HCT116 (cell line): Measurements from ENCODE around the gene TRAF3. TPM values are rescaled to one million over a fixed set of nuclear protein-coding genes. Genes with fewer than 3 reads are reported as not detected.

ENCODE experiments used
- ATAC-seq: fragments of 200-7000 bp; cut with Tn5 transposase; 2 replicates; pipeline ENCODE4 v1.9.1; 2020; ENCODE audit warnings: mild to moderate bottlenecking, moderate library complexity
- BruUV-seq: library from RNA; stranded (reverse); fragments of 400-500 nt; replicated peaks from 2 replicates; lab custom pipeline; 2021; lab: Mats Ljungman, UMichigan
- CTCF ChIA-PET: fragments of 300-600 bp; sonication (Branson Sonifier 250); formaldehyde crosslinking; loops from one replicate; lab custom pipeline; 2021; ENCODE audit warnings: antibody characterized with exemption; lab: Charles Lee
- POLR2A ChIA-PET: fragments of 300-600, 350-600 bp; sonication (Branson Sonifier 250); formaldehyde crosslinking; loops from one replicate; lab custom pipeline; 2021; ENCODE audit warnings: antibody characterized with exemption; lab: Charles Lee
- RAD21 ChIA-PET, 2 experiments: fragments of 300-600 bp; sonication (Branson Sonifier 250); formaldehyde crosslinking; loops; one replicate each; lab custom pipeline; 2023; ENCODE audit warnings: low total read pairs in 2 of 2; ENCODE audit not compliant: uncharacterized antibody in 2 of 2, unreplicated experiment in 2 of 2, low non-redundant PET in 1 of 2; lab: Charles Lee
- DNase-seq: peaks from one replicate; pipeline ENCODE4 v3.0.0-alpha.2; 2010; ENCODE audit warnings: low read depth, low spot score
- H2AFZ ChIP-seq: fragments of 200-600 bp; shearing (Covaris generic), sonication (generic); 2 replicates; pipeline ENCODE4 v1.6.1; 2017; ENCODE audit warnings: low read depth, mixed run types, mixed read lengths, antibody characterized with exemption, low read length; ENCODE audit not compliant: poor library complexity, severe bottlenecking
- H3K27ac ChIP-seq: 2 replicates; pipeline ENCODE4 v1.5.1; 2012; ENCODE audit warnings: low read depth, low read length
- H3K27me3 ChIP-seq: fragments of 200-600 bp; sonication (generic); 2 replicates; pipeline ENCODE4 v1.6.1; 2016; ENCODE audit warnings: mixed run types, low read length, mixed read lengths; ENCODE audit not compliant: insufficient read depth
- H3K36me3 ChIP-seq, 2 experiments: fragments of 200-500 bp in 1 of 2; fragments of 200-600 bp in 1 of 2; sonication (Bioruptor generic) in 1 of 2; sonication (generic) in 1 of 2; 2 replicates each; pipeline versions ENCODE4 v1.5.1 to v1.6.1; 2014 to 2016; ENCODE audit warnings: low read length in 2 of 2, inconsistent platforms in 1 of 2, mixed read lengths in 1 of 2, mixed run types in 1 of 2; ENCODE audit not compliant: insufficient read depth in 2 of 2, control insufficient read depth in 1 of 2
- H3K4me1 ChIP-seq, 2 experiments: fragments of 200-600 bp in 1 of 2; sonication (generic) in 1 of 2; 2 replicates each; pipeline versions ENCODE4 v1.5.1 to v1.6.1; 2012 to 2017; ENCODE audit warnings: low read length in 2 of 2, inconsistent platforms in 1 of 2, mild to moderate bottlenecking in 1 of 2, mixed read lengths in 1 of 2, mixed run types in 1 of 2, moderate library complexity in 1 of 2; ENCODE audit not compliant: insufficient read depth in 2 of 2, control insufficient read depth in 1 of 2
- H3K4me2 ChIP-seq: fragments of 200-600 bp; sonication (generic); 2 replicates; pipeline ENCODE4 v1.6.1; 2017; ENCODE audit warnings: mixed run types, low read length, mixed read lengths
- H3K4me3 ChIP-seq, 2 experiments: fragments of 200-600 bp in 1 of 2; sonication (generic) in 1 of 2; replicated peaks in 1 of 2; 2 replicates each; pipeline ENCODE4 v1.5.1; 2011 to 2016; ENCODE audit warnings: low read length in 2 of 2, control low read depth in 1 of 2, low read depth in 1 of 2, mild to moderate bottlenecking in 1 of 2, mixed read lengths in 1 of 2, mixed run types in 1 of 2
- H3K79me2 ChIP-seq: fragments of 200-600 bp; sonication (generic); 2 replicates; pipeline ENCODE4 v1.6.1; 2017; ENCODE audit warnings: mild to moderate bottlenecking, mixed run types, low read length, moderate library complexity, mixed read lengths; ENCODE audit not compliant: insufficient read depth
- H3K9ac ChIP-seq: fragments of 200-600 bp; sonication (generic); 2 replicates; pipeline ENCODE4 v1.6.1; 2016; ENCODE audit warnings: low read length, mixed read lengths
- H3K9me2 ChIP-seq: fragments of 200-600 bp; sonication (generic), shearing (Covaris generic); 2 replicates; pipeline ENCODE4 v1.6.1; 2017; ENCODE audit warnings: mixed run types, mild to moderate bottlenecking, moderate library complexity; ENCODE audit not compliant: insufficient read depth
- H3K9me3 ChIP-seq, 2 experiments: fragments of 200-500 bp in 1 of 2; fragments of 200-600 bp in 1 of 2; sonication (Bioruptor generic) in 1 of 2; sonication (generic) in 1 of 2; 2 replicates each; pipeline ENCODE4 v1.6.1; 2014 to 2017; ENCODE audit warnings: low read length in 2 of 2, mixed read lengths in 2 of 2, inconsistent platforms in 1 of 2, low read depth in 1 of 2, mild to moderate bottlenecking in 1 of 2, mixed run types in 1 of 2, moderate library complexity in 1 of 2; ENCODE audit not compliant: control insufficient read depth in 1 of 2, insufficient read depth in 1 of 2
- H4K20me1 ChIP-seq: fragments of 200-600 bp; sonication (generic), shearing (Covaris generic); 2 replicates; pipeline ENCODE4 v1.6.1; 2017; ENCODE audit warnings: mixed run types, mild to moderate bottlenecking, moderate library complexity; ENCODE audit not compliant: insufficient read depth
- ATF3 ChIP-seq: IDR thresholded peaks from 2 replicates; pipeline ENCODE4 v1.6.1; 2012
- CTCF ChIP-seq, 3 experiments: fragments of 200-600 bp in 1 of 3; sonication (generic) in 1 of 3; IDR thresholded peaks in 2 of 3; conservative IDR thresholded peaks in 1 of 3; 2 replicates each; pipeline ENCODE4 v1.5.1; 2012 to 2017; ENCODE audit warnings: low read depth in 2 of 3, low read length in 2 of 3, antibody characterized with exemption in 1 of 3, borderline replicate concordance in 1 of 3, control low read depth in 1 of 3, mild to moderate bottlenecking in 1 of 3, mixed read lengths in 1 of 3, mixed run types in 1 of 3, moderate library complexity in 1 of 3; ENCODE audit not compliant: insufficient read depth in 1 of 3
- ELF1 ChIP-seq: IDR thresholded peaks from 2 replicates; pipeline ENCODE4 v1.6.1; 2012; ENCODE audit warnings: low read depth, borderline replicate concordance
- EZH2 ChIP-seq: fragments of 200-600 bp; sonication (generic); IDR thresholded peaks from 2 replicates; pipeline ENCODE4 v1.6.1; 2017; ENCODE audit warnings: antibody characterized with exemption, mixed run types
- EZH2phosphoT487 ChIP-seq: fragments of 200-600 bp; IDR thresholded peaks from 2 replicates; pipeline ENCODE4 v1.6.1; 2018; ENCODE audit warnings: antibody characterized with exemption, borderline replicate concordance
- FOSL1 ChIP-seq: IDR thresholded peaks from 2 replicates; pipeline ENCODE4 v1.6.1; 2012; ENCODE audit warnings: low read depth
- JUND ChIP-seq: IDR thresholded peaks from 2 replicates; pipeline ENCODE4 v1.6.1; 2012
- POLR2A ChIP-seq: IDR thresholded peaks from 2 replicates; pipeline ENCODE4 v1.7.0; 2011; ENCODE audit warnings: borderline replicate concordance; ENCODE audit not compliant: insufficient read depth, insufficient read length; ENCODE audit errors: extremely low read depth
- RAD21 ChIP-seq: IDR thresholded peaks from 2 replicates; pipeline ENCODE4 v1.6.1; 2012; ENCODE audit warnings: low read depth, mild to moderate bottlenecking
- SP1 ChIP-seq: IDR thresholded peaks from 2 replicates; pipeline ENCODE4 v1.6.1; 2012; ENCODE audit warnings: low read depth
- SRF ChIP-seq: IDR thresholded peaks from 2 replicates; pipeline ENCODE4 v1.6.1; 2012; ENCODE audit warnings: low read depth
- TCF7L2 ChIP-seq: IDR thresholded peaks from 2 replicates; pipeline ENCODE4 v1.7.0; 2011; ENCODE audit warnings: borderline replicate concordance, inconsistent platforms; ENCODE audit not compliant: insufficient read depth, insufficient read length; ENCODE audit errors: extremely low read depth
- YY1 ChIP-seq: IDR thresholded peaks from 2 replicates; pipeline ENCODE4 v1.6.1; 2011; ENCODE audit warnings: low read length, low read depth, moderate library complexity, mild to moderate bottlenecking; ENCODE audit not compliant: insufficient replicate concordance; ENCODE audit errors: extremely low read depth
- ZBTB33 ChIP-seq: IDR thresholded peaks from 2 replicates; pipeline ENCODE4 v1.6.1; 2011; ENCODE audit warnings: mild to moderate bottlenecking, low read length, moderate library complexity; ENCODE audit not compliant: insufficient replicate concordance; ENCODE audit errors: extremely low read depth
- ZFX ChIP-seq: fragments of 450-650 bp; IDR thresholded peaks from 2 replicates; pipeline ENCODE4 v1.6.1; 2017
- ZNF274 ChIP-seq: fragments of 200-500 bp; sonication (Bioruptor generic); IDR thresholded peaks from 2 replicates; pipeline ENCODE4 v1.6.1; 2014; ENCODE audit warnings: mild to moderate bottlenecking, low read depth, low read length, inconsistent platforms
- intact Hi-C: fragments of 100-400 bp; cut with micrococcal nuclease; formaldehyde crosslinking; loops from 2 replicates; pipeline ENCODE4 v1.10.0; 2022
- total RNA-seq: library from RNA; stranded (reverse); gene quantifications from one replicate; pipeline ENCODE4 v1.2.1, GENCODE V29; 2021; ENCODE audit not compliant: unreplicated experiment

The TRAF3 gene
- total RNA-seq, 1 experiment from 2014 or later: 32.1 TPM

GRCh38 chr14:102891111-102891510 is 113.9 kb downstream of the TRAF3 start:
- TF ChIP-seq RAD21 (no peak), ZFX (no peak), EZH2 (no peak), ZBTB33 (no peak), FOSL1 (no peak), ATF3 (no peak), ZNF274 (no peak), POLR2A (no peak), ELF1 (no peak), SP1 (no peak), JUND (no peak), TCF7L2 (no peak), SRF (no peak), CTCF (IDR thresholded peaks at IDR 0.05 in 2 of 3, conservative IDR thresholded peaks at IDR 0.05 in 1 of 3; ENCODE audit: borderline replicate concordance in 1 of 3, insufficient read depth in 1 of 3, low read depth in 2 of 3, low read length in 2 of 3) (no peak), YY1 (no peak), EZH2phosphoT487 (no peak)
- H3K27me3 ChIP-seq: no peaks in the 10 kb centered on the region
- no peaks in the 10 kb centered on the region for H3K9me3 ChIP-seq
- no TSS peak for BruUV-seq
- H3K27ac ChIP-seq: no peak overlapping the region
- H2AFZ ChIP-seq: no peak overlapping the region
- POLR2A ChIA-PET: no interaction called here
- H3K9ac ChIP-seq: no peak overlapping the region
- peaks cover 4 to 29% of the 10 kb centered on the region in 2 experiments; a peak in 3 of 4 replicates for H3K36me3 ChIP-seq
- H3K79me2 ChIP-seq: no peaks in the 10 kb centered on the region
- no peaks in the 10 kb centered on the region for H3K4me1 ChIP-seq
- RAD21 ChIA-PET: no interaction called here
- H3K4me2 ChIP-seq: no peak overlapping the region
- CTCF ChIA-PET: no interaction called here
- ATAC-seq (no peak), DNase-seq (no peak)
- no peak overlapping the region for H3K4me3 ChIP-seq
- H4K20me1 ChIP-seq: no peaks in the 10 kb centered on the region
- no peaks in the 10 kb centered on the region for H3K9me2 ChIP-seq
- intact Hi-C loops: no loop called here
